Osteoblast (primary cell): Measurements from ENCODE around the gene TIMM44. TPM values are rescaled to one million over a fixed set of nuclear protein-coding genes. Genes with fewer than 3 reads are reported as not detected.
A peak's percentile ranks its signal among the peaks of the same experiment; 100 is the strongest.
"Not testable (repeated sequence)": the region's sequence is repeated elsewhere in the genome, so short reads cannot be mapped to it uniquely, and the experiment has no call there.

Experiments used
- DNase-seq: peaks from one replicate; pipeline ENCODE4 v3.0.0; 2011; ENCODE audit warnings: low spot score, mixed read lengths; ENCODE audit not compliant: insufficient read length; ENCODE audit errors: missing footprints
- H2AFZ ChIP-seq: 2 replicates; pipeline ENCODE4 v1.6.0; 2011; ENCODE audit warnings: mild to moderate bottlenecking, low read length
- H3K27ac ChIP-seq: 2 replicates; pipeline ENCODE4 v1.5.1; 2011; ENCODE audit warnings: mild to moderate bottlenecking, low read depth, low read length, moderate library complexity
- H3K27me3 ChIP-seq: 2 replicates; pipeline ENCODE4 v1.6.0; 2012; ENCODE audit warnings: mild to moderate bottlenecking, control low read depth, inconsistent platforms, low read length, moderate library complexity; ENCODE audit not compliant: insufficient read depth
- H3K36me3 ChIP-seq: 2 replicates; pipeline ENCODE4 v1.5.1; 2011; ENCODE audit warnings: mild to moderate bottlenecking, low read length, control low read depth, moderate library complexity; ENCODE audit not compliant: insufficient read depth
- H3K4me1 ChIP-seq: 2 replicates; pipeline ENCODE4 v1.5.1; 2011; ENCODE audit warnings: mild to moderate bottlenecking, low read length, control low read depth, moderate library complexity; ENCODE audit not compliant: insufficient read depth
- H3K4me2 ChIP-seq: 2 replicates; pipeline ENCODE4 v1.6.0; 2011; ENCODE audit warnings: mild to moderate bottlenecking, low read length; ENCODE audit not compliant: insufficient read depth
- H3K4me3 ChIP-seq: fragments of 200-600 bp; sonication (generic); 3 replicates; pipeline ENCODE4 v1.5.1; 2012; ENCODE audit warnings: mild to moderate bottlenecking, low read length, inconsistent platforms; ENCODE audit not compliant: insufficient read depth
- H3K79me2 ChIP-seq: 2 replicates; pipeline ENCODE4 v1.6.0; 2012; ENCODE audit warnings: mild to moderate bottlenecking, low read length, control low read depth, inconsistent platforms; ENCODE audit not compliant: insufficient read depth
- H3K9me3 ChIP-seq: 2 replicates; pipeline ENCODE4 v1.5.1; 2011; ENCODE audit warnings: low read depth, low read length, control low read depth
- H4K20me1 ChIP-seq: 2 replicates; pipeline ENCODE4 v1.6.0; 2012; ENCODE audit warnings: mild to moderate bottlenecking, low read length, control low read depth; ENCODE audit not compliant: insufficient read depth
- CTCF ChIP-seq: IDR thresholded peaks from 2 replicates; pipeline ENCODE4 v1.5.1; 2011; ENCODE audit warnings: mild to moderate bottlenecking, low read depth, low read length, moderate library complexity; ENCODE audit errors: extremely low read depth
- total RNA-seq: library from RNA; depleted of rRNA; stranded (reverse); fragments of >200 nt; gene quantifications from 2 replicates; pipeline ENCODE4 v1.2.3, GENCODE V29; 2012

TIMM44 gene
- total RNA-seq, 1 donor, result 52.5 TPM

GRCh38 chr19:7932930-7933300, 10.6 kb downstream of the TIMM44 start:
- Histone ChIP-seq H3K27ac (no peak overlapping the region), H3K4me2 (no peak overlapping the region), H2AFZ (no peak overlapping the region), H3K9me3 (no peaks in the 10 kb centered on the region), H3K27me3 (no peaks in the 10 kb centered on the region), H4K20me1 (no peaks in the 10 kb centered on the region), H3K79me2 (peaks cover 2% of the 10 kb centered on the region), H3K4me3 (no peak overlapping the region), H3K36me3 (peaks cover 51% of the 10 kb centered on the region), H3K4me1 (peaks cover 18% of the 10 kb centered on the region)
- TF ChIP-seq CTCF, result no peak
- peak; percentile 27 for DNase-seq

- Histone ChIP-seq H3K79me2 (peaks cover under 1% of the 10 kb centered on the region), H3K4me1 (peaks cover 20% of the 10 kb centered on the region), H2AFZ (no peak overlapping the region), H3K36me3 (peaks cover 48% of the 10 kb centered on the region), H3K4me3 (no peak overlapping the region), H3K9me3 (no peaks in the 10 kb centered on the region), H4K20me1 (no peaks in the 10 kb centered on the region), H3K27ac (no peak overlapping the region), H3K27me3 (no peaks in the 10 kb centered on the region), H3K4me2 (no peak overlapping the region)
- peak; percentile 48 for DNase-seq
- TF ChIP-seq CTCF, result no peak
Measured at GRCh38 chr19:7932276-7932929, 11.1 kb downstream of the TIMM44 start.

- no peak overlapping the region for H2AFZ ChIP-seq
- H3K4me3 ChIP-seq, result no peak overlapping the region
- H4K20me1 ChIP-seq, result no peaks in the 10 kb centered on the region
- H3K4me2 ChIP-seq, result no peak overlapping the region
- H3K79me2 ChIP-seq, result no peaks in the 10 kb centered on the region
- DNase-seq, result peak; percentile 65
- H3K27ac ChIP-seq, result no peak overlapping the region
- H3K36me3 ChIP-seq, result peaks cover 47% of the 10 kb centered on the region
- no peaks in the 10 kb centered on the region for H3K27me3 ChIP-seq
- H3K4me1 ChIP-seq, result peaks cover 22% of the 10 kb centered on the region
- no peaks in the 10 kb centered on the region for H3K9me3 ChIP-seq
- no peak for TF ChIP-seq CTCF
Measured at GRCh38 chr19:7931221-7932061, 12.0 kb downstream of the TIMM44 start.

- no peak overlapping the region for H3K4me2 ChIP-seq
- no peak overlapping the region for H2AFZ ChIP-seq
- no peaks in the 10 kb centered on the region for H3K79me2 ChIP-seq
- no peaks in the 10 kb centered on the region for H3K27me3 ChIP-seq
- no peak for TF ChIP-seq CTCF
- H3K4me1 ChIP-seq, result peaks cover 25% of the 10 kb centered on the region
- H3K4me3 ChIP-seq, result no peak overlapping the region
- peaks cover 43% of the 10 kb centered on the region for H3K36me3 ChIP-seq
- H3K9me3 ChIP-seq, result no peaks in the 10 kb centered on the region
- H3K27ac ChIP-seq, result no peak overlapping the region
- no peaks in the 10 kb centered on the region for H4K20me1 ChIP-seq
- peak; percentile 58 for DNase-seq
Measured at GRCh38 chr19:7930765-7931164, 12.7 kb downstream of the TIMM44 start.

GRCh38 chr19:7930030-7930429, 13.4 kb downstream of the TIMM44 start:
- not testable (repeated sequence) for H4K20me1 ChIP-seq, H3K79me2 ChIP-seq, H3K4me2 ChIP-seq, H3K9me3 ChIP-seq, DNase-seq, H3K4me3 ChIP-seq, H3K27me3 ChIP-seq, H2AFZ ChIP-seq
- peaks cover 37% of the 10 kb centered on the region for H3K36me3 ChIP-seq
- peaks cover 25% of the 10 kb centered on the region for H3K4me1 ChIP-seq
- peak overlapping the region; percentile 45 for H3K27ac ChIP-seq
